ENCODE measurements around the gene LRRC8A. TPM values are rescaled to one million over a fixed set of nuclear protein-coding genes. Genes with fewer than 3 reads are reported as not detected.

Gene LRRC8A
- total and polyA plus RNA-seq, 2 of the 8 experiments (the other 6 are each of a cell fraction or from before 2014, with no cell fraction given), result 103 to 111 TPM

GRCh38 chr9:128835246-128836210 is 46.4 kb upstream of the LRRC8A start:
- no peak overlapping the region for H2BK15ac ChIP-seq (ENCODE audit: low read length)
- no peak overlapping the region for H4K91ac ChIP-seq (replicated peaks; ENCODE audit: insufficient read length, low read length)
- H3K23me2 ChIP-seq (ENCODE audit: low read depth, low read length), result no peaks in the 10 kb centered on the region
- H2AFZ ChIP-seq (ENCODE audit: low read length), result no peak overlapping the region
- H3K4me3 ChIP-seq (ENCODE audit: extremely low read depth in 1 of 4, insufficient read depth in 2 of 4, low read depth in 3 of 4, low read length in 4 of 4), result no peak overlapping the region
- no peak overlapping the region for H4K5ac ChIP-seq (ENCODE audit: insufficient read length, low read depth, low read length)
- no peaks in the 10 kb centered on the region for H3K27me3 ChIP-seq (replicated peaks in 1 of 4; ENCODE audit: control insufficient read depth in 3 of 4, extremely low read depth in 1 of 4, insufficient read depth in 3 of 4, low read length in 3 of 4)
- H3K36me3 ChIP-seq (ENCODE audit: control insufficient read depth in 2 of 4, insufficient read depth in 4 of 4, low read length in 3 of 4), result peaks cover 0 to 10% (median 4%) of the 10 kb centered on the region in 4 experiments; a peak in 5 of 8 replicates
- peaks cover 0 to 4% of the 10 kb centered on the region in 2 experiments for H4K20me1 ChIP-seq (replicated peaks in 1 of 2; ENCODE audit: control insufficient read depth in 1 of 2, insufficient read depth in 2 of 2, low read length in 2 of 2)
- H3K14ac ChIP-seq (ENCODE audit: insufficient read length), result no peak overlapping the region
- H2AK5ac ChIP-seq (ENCODE audit: low read depth, low read length), result no peak overlapping the region
- H3K4me1 ChIP-seq (replicated peaks in 1 of 4; ENCODE audit: control insufficient read depth in 3 of 4, insufficient read depth in 4 of 4, low read length in 3 of 4), result no peaks in the 10 kb centered on the region
- POLR2A ChIA-PET (ENCODE audit: partially characterized antibody), result interaction anchor here (0.9 kb wide), 1 partner anchor 12 kb away, joined by 3 read pairs; no protein-coding TSS in a partner anchor
- H2BK12ac ChIP-seq (ENCODE audit: low read depth, low read length), result no peak overlapping the region
- H3K9ac ChIP-seq (replicated peaks in 1 of 4; ENCODE audit: extremely low read depth in 1 of 4, low read depth in 3 of 4, low read length in 3 of 4), result no peak overlapping the region
- no peaks in the 10 kb centered on the region for H3K79me1 ChIP-seq (ENCODE audit: low read depth, low read length)
- H3K79me2 ChIP-seq (ENCODE audit: control insufficient read depth in 1 of 2, insufficient read depth in 2 of 2, low read length in 2 of 2), result no peaks in the 10 kb centered on the region
- 94% methylated on average over 25 of the region's 28 CpGs; no CpG with 5 or more reads in 1 of the 2 experiments for WGBS, 2 experiments (ENCODE audit: extremely low coverage in 1 of 2, insufficient coverage in 1 of 2, insufficient read length in 1 of 2, insufficient replicate concordance in 2 of 2, low coverage in 1 of 2, low lambda C conversion rate in 2 of 2, missing lambda C conversion rate in 1 of 2)
- no peak for FAIRE-seq
- no peak overlapping the region for H3K27ac ChIP-seq (ENCODE audit: low read depth, low read length)
- H3K56ac ChIP-seq (replicated peaks; ENCODE audit: insufficient read length, low read depth, low read length), result no peak overlapping the region
- no peak overlapping the region for H3K23ac ChIP-seq (ENCODE audit: insufficient read length)
- H3K18ac ChIP-seq (ENCODE audit: extremely low read depth, low read length), result no peak overlapping the region
- no peak overlapping the region for H2BK5ac ChIP-seq (ENCODE audit: low read depth, low read length)
- H3K9me3 ChIP-seq (ENCODE audit: insufficient read depth in 2 of 2, low read depth in 1 of 2, low read length in 1 of 2), result no peaks in the 10 kb centered on the region
- H3K4me2 ChIP-seq (ENCODE audit: insufficient read depth in 1 of 2, low read depth in 2 of 2, low read length in 2 of 2), result no peak overlapping the region
- H2BK120ac ChIP-seq (replicated peaks; ENCODE audit: low read depth, low read length), result no peak overlapping the region
- no peak overlapping the region for H3K4ac ChIP-seq (replicated peaks; ENCODE audit: insufficient read length, low read depth, low read length)
- H2BK20ac ChIP-seq (ENCODE audit: low read length), result no peak overlapping the region
- no peak for DNase-seq (ENCODE audit: low read depth in 1 of 2, low spot score in 2 of 2)
- no peak overlapping the region for H4K8ac ChIP-seq (ENCODE audit: extremely low read depth, insufficient read depth, low read length)
- CTCF ChIA-PET (ENCODE audit: partially characterized antibody), result interaction anchor here (0.6 to 1.2 kb wide), 4 partner anchors 16 to 121 kb away, joined by 3 read pairs; no protein-coding TSS in a partner anchor
- TF ChIP-seq CHD1 (IDR thresholded peaks at IDR 0.05; ENCODE audit: low read depth, low read length), result no peak
- no peak for TF ChIP-seq POLR2AphosphoS5 (IDR thresholded peaks at IDR 0.05; ENCODE audit: low read depth, low read length)
- TF ChIP-seq BCL11A (IDR thresholded peaks at IDR 0.05; ENCODE audit: low read depth in 2 of 2, low read length in 2 of 2), result no peak
- TF ChIP-seq JUND (IDR thresholded peaks at IDR 0.05; ENCODE audit: low read length), result no peak
- TF ChIP-seq ASH2L (IDR thresholded peaks at IDR 0.05; ENCODE audit: low read length), result no peak
- TF ChIP-seq, protein P1, sequence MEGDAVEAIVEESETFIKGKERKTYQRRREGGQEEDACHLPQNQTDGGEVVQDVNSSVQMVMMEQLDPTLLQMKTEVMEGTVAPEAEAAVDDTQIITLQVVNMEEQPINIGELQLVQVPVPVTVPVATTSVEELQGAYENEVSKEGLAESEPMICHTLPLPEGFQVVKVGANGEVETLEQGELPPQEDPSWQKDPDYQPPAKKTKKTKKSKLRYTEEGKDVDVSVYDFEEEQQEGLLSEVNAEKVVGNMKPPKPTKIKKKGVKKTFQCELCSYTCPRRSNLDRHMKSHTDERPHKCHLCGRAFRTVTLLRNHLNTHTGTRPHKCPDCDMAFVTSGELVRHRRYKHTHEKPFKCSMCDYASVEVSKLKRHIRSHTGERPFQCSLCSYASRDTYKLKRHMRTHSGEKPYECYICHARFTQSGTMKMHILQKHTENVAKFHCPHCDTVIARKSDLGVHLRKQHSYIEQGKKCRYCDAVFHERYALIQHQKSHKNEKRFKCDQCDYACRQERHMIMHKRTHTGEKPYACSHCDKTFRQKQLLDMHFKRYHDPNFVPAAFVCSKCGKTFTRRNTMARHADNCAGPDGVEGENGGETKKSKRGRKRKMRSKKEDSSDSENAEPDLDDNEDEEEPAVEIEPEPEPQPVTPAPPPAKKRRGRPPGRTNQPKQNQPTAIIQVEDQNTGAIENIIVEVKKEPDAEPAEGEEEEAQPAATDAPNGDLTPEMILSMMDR (IDR thresholded peaks at IDR 0.05; ENCODE audit: control extremely low read depth in 1 of 3, insufficient read depth in 1 of 3, low read depth in 1 of 3, low read length in 3 of 3), result no peak
- no peak for TF ChIP-seq RXRA (IDR thresholded peaks at IDR 0.05; ENCODE audit: insufficient read depth, low read depth, low read length)
- TF ChIP-seq GABPA (IDR thresholded peaks at IDR 0.05; ENCODE audit: borderline replicate concordance, insufficient read depth, low read length), result no peak
- no peak for TF ChIP-seq SIN3A (conservative IDR thresholded peaks at IDR 0.05 in 1 of 2, IDR thresholded peaks at IDR 0.05 in 1 of 2; ENCODE audit: low read depth in 1 of 2, low read length in 2 of 2)
